Measurements from ENCODE around the gene RASA3. TPM values are rescaled to one million over a fixed set of nuclear protein-coding genes. Genes with fewer than 3 reads are reported as not detected.
A peak's percentile ranks its signal among the peaks of the same experiment; 100 is the strongest.

Gene RASA3
- total and polyA plus RNA-seq, 9 of the 15 experiments (the other 6 are each of a cell fraction or from before 2014, with no cell fraction given), result 0.72 to 25.3 (median 14.4) TPM

- Histone ChIP-seq H4K20me1 (replicated peaks; ENCODE audit: control insufficient read depth, insufficient read depth, low read length) (no peaks in the 10 kb centered on the region), H2AFZ (ENCODE audit: low read depth, low read length) (no peak overlapping the region), H3K36me3 (ENCODE audit: control insufficient read depth, insufficient read depth, low read length) (no peaks in the 10 kb centered on the region), H3K27ac (ENCODE audit: extremely low read depth, low read depth, low read length) (no peak overlapping the region), H3K9ac (ENCODE audit: insufficient read depth in 1 of 2, low read depth in 2 of 2, low read length in 2 of 2) (no peak overlapping the region), H3K9me1 (ENCODE audit: control insufficient read depth, insufficient read depth, low read length) (no peaks in the 10 kb centered on the region), H3K4me3 (no peak overlapping the region), H3K4me1 (replicated peaks in 1 of 2; ENCODE audit: control insufficient read depth in 2 of 2, insufficient read depth in 2 of 2, low read length in 2 of 2) (no peaks in the 10 kb centered on the region), H3K9me3 (replicated peaks; ENCODE audit: control insufficient read depth, insufficient read depth, low read depth, low read length) (no peaks in the 10 kb centered on the region), H3K4me2 (ENCODE audit: insufficient read depth, low read length) (no peak overlapping the region), H3K27me3 (ENCODE audit: control insufficient read depth in 2 of 2, insufficient read depth in 2 of 2, low read length in 2 of 2) (peaks cover 0 to 7% of the 10 kb centered on the region in 2 experiments; a peak in 3 of 5 replicates), H3K79me2 (ENCODE audit: control insufficient read depth, insufficient read depth, low read length) (no peaks in the 10 kb centered on the region)
- WGBS (ENCODE audit: insufficient coverage, low coverage, missing lambda C conversion rate), result 80% methylated on average over 14 of the region's 17 CpGs
- intact Hi-C loops (cut with micrococcal nuclease), result no loop called here
- POLR2A ChIA-PET, result no interaction called here
- DNase-seq (ENCODE audit: extremely low read depth in 1 of 4, low spot score in 3 of 4) (no peak), ATAC-seq (no peak), FAIRE-seq (no peak)
- TF ChIP-seq CTCFL (IDR thresholded peaks at IDR 0.05; ENCODE audit: borderline replicate concordance, insufficient read depth, low read depth, low read length, poor library complexity, severe bottlenecking) (peak; percentile 19), CXXC5 (CRISPR knock-in tag; IDR thresholded peaks at IDR 0.05) (no peak)
- in situ Hi-C loops (cut with MboI), result no loop called here
- CTCF ChIA-PET (ENCODE audit: low intra/inter-chr PET ratio), result no interaction called here
- no TSS peak for BruUV-seq (replicated peaks)
These were observed 163.7 kb downstream of the RASA3 start for GRCh38 chr13:113968463-113969310.

Data from K562 (cell line).